HG03064 (cell line): ENCODE data around the gene EXOC6B.
A peak's percentile ranks its signal among the peaks of the same experiment; 100 is the strongest.

Experiments used
- ATAC-seq: cut with Tn5 transposase; IDR thresholded peaks from one replicate; pipeline ENCODE4 v1.9.1; 2021; ENCODE audit warnings: low read depth; ENCODE audit not compliant: unreplicated experiment

Gene EXOC6B

GRCh38 chr2:72155737-72156136 is 670.1 kb downstream of the EXOC6B start:
- ATAC-seq, result no peak

- no peak for ATAC-seq
These were observed 670.7 kb downstream of the EXOC6B start for GRCh38 chr2:72155151-72155550.

- ATAC-seq, result no peak
These were observed 671.4 kb downstream of the EXOC6B start for GRCh38 chr2:72154386-72154975.

- no peak for ATAC-seq
These were observed 671.9 kb downstream of the EXOC6B start for GRCh38 chr2:72153924-72154323.

- ATAC-seq, result no peak
These were observed 672.6 kb downstream of the EXOC6B start for GRCh38 chr2:72153026-72153791.

- no peak for ATAC-seq
These were observed 674.9 kb downstream of the EXOC6B start for GRCh38 chr2:72150861-72151356.

GRCh38 chr2:72150157-72150860 is 675.5 kb downstream of the EXOC6B start:
- ATAC-seq, result peak; percentile 74

GRCh38 chr2:72149556-72150156 is 676.2 kb downstream of the EXOC6B start:
- no peak for ATAC-seq

- no peak for ATAC-seq
These were observed 676.8 kb downstream of the EXOC6B start for GRCh38 chr2:72148837-72149555.

GRCh38 chr2:72148003-72148836 is 677.6 kb downstream of the EXOC6B start:
- ATAC-seq, result no peak

- ATAC-seq, result no peak
These were observed 678.4 kb downstream of the EXOC6B start, which contains the start of gene CYP26B1 for GRCh38 chr2:72147303-72147971. Gene CYP26B1 (minus strand): TSS chr2:72147862. CDS start chr2:72147834, 28 bp downstream.

GRCh38 chr2:72146347-72147302 is 679.2 kb downstream of the EXOC6B start:
- ATAC-seq, result no peak

- ATAC-seq, result no peak
These were observed 680.0 kb downstream of the EXOC6B start for GRCh38 chr2:72145658-72146329.

- no peak for ATAC-seq
These were observed 680.6 kb downstream of the EXOC6B start for GRCh38 chr2:72145289-72145657.

- ATAC-seq, result no peak
These were observed 681.1 kb downstream of the EXOC6B start for GRCh38 chr2:72144632-72145288.

- no peak for ATAC-seq
These were observed 681.6 kb downstream of the EXOC6B start for GRCh38 chr2:72144274-72144631.
